ENCODE results near the gene ABCA7. TPM values are rescaled to one million over a fixed set of nuclear protein-coding genes. Genes with fewer than 3 reads are reported as not detected.

Gene ABCA7
- total RNA-seq, 2 experiments from 2014 or later: 62.7 to 72.9 TPM

- no peaks in the 10 kb centered on the region for H3K27me3 Mint-ChIP-seq
- no peak for DNase-seq
- no peak for ATAC-seq
- H3K9me3 Mint-ChIP-seq (ENCODE audit: low read depth): no peaks in the 10 kb centered on the region
- peaks cover 3% of the 10 kb centered on the region for H3K36me3 Mint-ChIP-seq
- H3K4me1 Mint-ChIP-seq: peaks cover 19% of the 10 kb centered on the region
- CTCF ChIA-PET: no interaction called here
- no peak overlapping the region for H3K4me3 Mint-ChIP-seq
- no peak overlapping the region for H3K27ac Mint-ChIP-seq
Measured at GRCh38 chr19:1106841-1107660, 67.1 kb downstream of the ABCA7 start.

GRCh38 chr19:1107661-1108261 lies 67.9 kb downstream of the ABCA7 start:
- peaks cover 3% of the 10 kb centered on the region for H3K36me3 Mint-ChIP-seq
- DNase-seq: no peak
- no peaks in the 10 kb centered on the region for H3K9me3 Mint-ChIP-seq (ENCODE audit: low read depth)
- ATAC-seq: no peak
- H3K4me3 Mint-ChIP-seq: no peak overlapping the region
- CTCF ChIA-PET: no interaction called here
- H3K27me3 Mint-ChIP-seq: no peaks in the 10 kb centered on the region
- H3K4me1 Mint-ChIP-seq: peaks cover 13% of the 10 kb centered on the region
- no peak overlapping the region for H3K27ac Mint-ChIP-seq

- ATAC-seq (no peak), DNase-seq (no peak)
- H3K9me3 Mint-ChIP-seq (ENCODE audit: low read depth): no peaks in the 10 kb centered on the region
- CTCF ChIA-PET: no interaction called here
- peaks cover 9% of the 10 kb centered on the region for H3K4me1 Mint-ChIP-seq
- H3K27me3 Mint-ChIP-seq: no peaks in the 10 kb centered on the region
- H3K27ac Mint-ChIP-seq: no peak overlapping the region
- H3K4me3 Mint-ChIP-seq: no peak overlapping the region
- peaks cover 3% of the 10 kb centered on the region for H3K36me3 Mint-ChIP-seq
Measured at GRCh38 chr19:1108291-1109031, 68.6 kb downstream of the ABCA7 start.

GRCh38 chr19:1109032-1109551 lies 69.2 kb downstream of the ABCA7 start:
- CTCF ChIA-PET: no interaction called here
- no peak overlapping the region for H3K4me3 Mint-ChIP-seq
- no peaks in the 10 kb centered on the region for H3K9me3 Mint-ChIP-seq (ENCODE audit: low read depth)
- no peaks in the 10 kb centered on the region for H3K27me3 Mint-ChIP-seq
- peaks cover 3% of the 10 kb centered on the region for H3K36me3 Mint-ChIP-seq
- H3K4me1 Mint-ChIP-seq: peaks cover 7% of the 10 kb centered on the region
- DNase-seq: no peak
- no peak overlapping the region for H3K27ac Mint-ChIP-seq
- ATAC-seq: no peak

GRCh38 chr19:1109697-1110671 lies 70.1 kb downstream of the ABCA7 start:
- ATAC-seq: no peak
- H3K4me3 Mint-ChIP-seq: no peak overlapping the region
- H3K4me1 Mint-ChIP-seq: peaks cover 6% of the 10 kb centered on the region
- peaks cover 3% of the 10 kb centered on the region for H3K36me3 Mint-ChIP-seq
- CTCF ChIA-PET: no interaction called here
- H3K27me3 Mint-ChIP-seq: no peaks in the 10 kb centered on the region
- DNase-seq: no peak
- H3K9me3 Mint-ChIP-seq (ENCODE audit: low read depth): no peaks in the 10 kb centered on the region
- no peak overlapping the region for H3K27ac Mint-ChIP-seq

GRCh38 chr19:1110809-1111640 lies 71.1 kb downstream of the ABCA7 start:
- peaks cover 3% of the 10 kb centered on the region for H3K4me1 Mint-ChIP-seq

GRCh38 chr19:1111641-1112267 lies 71.8 kb downstream of the ABCA7 start:
- Mint-ChIP-seq H3K27me3 (no peaks in the 10 kb centered on the region), H3K4me1 (peaks cover 3% of the 10 kb centered on the region), H3K36me3 (peaks cover 3% of the 10 kb centered on the region), H3K9me3 (ENCODE audit: low read depth) (no peaks in the 10 kb centered on the region), H3K27ac (no peak overlapping the region), H3K4me3 (no peak overlapping the region)
- CTCF ChIA-PET: interaction anchor here (1.9 to 3.7 kb wide), 3 partner anchors 21 to 132 kb away, joined by 7 to 52 read pairs (median 38); no protein-coding TSS in a partner anchor
- ATAC-seq (no peak), DNase-seq (no peak)

More at GRCh38 chr19:1110809-1111640, 71.1 kb downstream of the ABCA7 start:
- Mint-ChIP-seq H3K27me3 (no peaks in the 10 kb centered on the region), H3K27ac (no peak overlapping the region), H3K36me3 (peaks cover 3% of the 10 kb centered on the region), H3K9me3 (ENCODE audit: low read depth) (no peaks in the 10 kb centered on the region), H3K4me3 (no peak overlapping the region)
- CTCF ChIA-PET: interaction anchor here (3.7 kb wide), 1 partner anchor 82 kb away, joined by 52 read pairs; no protein-coding TSS in a partner anchor
- ATAC-seq (no peak), DNase-seq (no peak)

GRCh38 chr19:1112268-1113029 lies 72.5 kb downstream of the ABCA7 start:
- ATAC-seq: no peak
- peaks cover 3% of the 10 kb centered on the region for H3K36me3 Mint-ChIP-seq
- no peak overlapping the region for H3K4me3 Mint-ChIP-seq
- CTCF ChIA-PET: interaction anchor here (0.6 to 3.7 kb wide), 14 partner anchors 9 to 132 kb away, joined by 3 to 52 read pairs (median 6); partner anchors contain the start of genes ABCA7, GPX4 and STK11
- H3K27me3 Mint-ChIP-seq: no peaks in the 10 kb centered on the region
- H3K4me1 Mint-ChIP-seq: peaks cover 3% of the 10 kb centered on the region
- DNase-seq: no peak
- H3K27ac Mint-ChIP-seq: no peak overlapping the region
- no peaks in the 10 kb centered on the region for H3K9me3 Mint-ChIP-seq (ENCODE audit: low read depth)

GRCh38 chr19:1113030-1113985 lies 73.4 kb downstream of the ABCA7 start:
- ATAC-seq (peak; percentile 87), DNase-seq (peak; percentile 88)
- CTCF ChIA-PET: interaction anchor here (0.6 to 3.7 kb wide), 27 partner anchors 10 to 131 kb away, joined by 3 to 52 read pairs (median 4); partner anchors contain the start of genes ABCA7, GPX4 and STK11
- Mint-ChIP-seq H3K27me3 (no peaks in the 10 kb centered on the region), H3K4me1 (peaks cover 3% of the 10 kb centered on the region), H3K4me3 (no peak overlapping the region), H3K27ac (no peak overlapping the region), H3K36me3 (peaks cover 4% of the 10 kb centered on the region), H3K9me3 (ENCODE audit: low read depth) (no peaks in the 10 kb centered on the region)

GRCh38 chr19:1113986-1114483 lies 74.1 kb downstream of the ABCA7 start:
- no peak for DNase-seq
- Mint-ChIP-seq H3K9me3 (ENCODE audit: low read depth) (no peaks in the 10 kb centered on the region), H3K27me3 (no peaks in the 10 kb centered on the region), H3K4me1 (peaks cover 3% of the 10 kb centered on the region), H3K4me3 (no peak overlapping the region), H3K36me3 (peaks cover 7% of the 10 kb centered on the region), H3K27ac (no peak overlapping the region)
- ATAC-seq: no peak
- CTCF ChIA-PET: interaction anchor here (0.6 to 3.7 kb wide), 22 partner anchors 10 to 130 kb away, joined by 3 to 52 read pairs (median 4); partner anchors contain the start of gene GPX4

All from activated CD8-positive, alpha-beta memory T cell treated with anti-CD3 and anti-CD28 coated beads, Interleukin-2, amount 10 ng/mL, durations not matched to agents 7 days and 5 days (primary cell).